ENCODE measurements around the gene ZDHHC14. TPM values are rescaled to one million over a fixed set of nuclear protein-coding genes. Genes with fewer than 3 reads are reported as not detected.

Gene ZDHHC14
- total RNA-seq, 1 experiment from 2014 or later = 1.7 TPM

GRCh38 chr6:157614026-157614568 lies 233.1 kb downstream of the ZDHHC14 start:
- no CpG with 5 or more reads among the region's 5 CpGs for WGBS (ENCODE audit: extremely low coverage, insufficient read length, low lambda C conversion rate)
- H3T11ph ChIP-seq (ENCODE audit: low read length) = no peak overlapping the region
- no peak overlapping the region for H2BK20ac ChIP-seq (ENCODE audit: low read depth, low read length, poor library complexity, severe bottlenecking)
- H4K5ac ChIP-seq (ENCODE audit: insufficient read length, low read depth, low read length) = no peak overlapping the region
- H3K9me3 ChIP-seq (ENCODE audit: control insufficient read depth, low read depth, low read length) = no peaks in the 10 kb centered on the region
- H3K23me2 ChIP-seq (ENCODE audit: insufficient read length, low read depth, low read length, poor library complexity, severe bottlenecking) = no peaks in the 10 kb centered on the region
- H3K27me3 ChIP-seq (ENCODE audit: insufficient read depth, low read length) = no peaks in the 10 kb centered on the region
- H3K4me1 Mint-ChIP-seq = peaks cover 8 to 12% of the 10 kb centered on the region in 2 experiments
- H3K79me1 ChIP-seq (ENCODE audit: insufficient read depth, low read depth, low read length, poor library complexity, severe bottlenecking) = no peaks in the 10 kb centered on the region
- DNase-seq = no peak
- peaks cover 3% of the 10 kb centered on the region; the same call in 1 of the 2 replicates for H3K4me1 ChIP-seq (ENCODE audit: insufficient read depth, low read length)
- no peak overlapping the region for H3K4ac ChIP-seq (ENCODE audit: low read depth, low read length)
- no peak overlapping the region for H2BK12ac ChIP-seq (ENCODE audit: insufficient read length, low read depth, low read length)
- H4K8ac ChIP-seq (replicated peaks; ENCODE audit: insufficient read length, low read depth, low read length) = no peak overlapping the region
- H3K4me3 Mint-ChIP-seq = no peak overlapping the region
- no peak overlapping the region for H3K27ac ChIP-seq (ENCODE audit: insufficient read length, low read depth, low read length)
- H2BK15ac ChIP-seq (ENCODE audit: low read depth, low read length) = no peak overlapping the region
- H3K18ac ChIP-seq (ENCODE audit: insufficient read length, low read depth, low read length) = no peak overlapping the region
- TF ChIP-seq CTCF (conservative IDR thresholded peaks at IDR 0.05) = 0 out of 3 replicates have a peak, but pooled peaks have one; percentile 18
- H3K9ac ChIP-seq (ENCODE audit: extremely low read depth, insufficient read length, low read length) = no peak overlapping the region
- no peak overlapping the region for H2BK120ac ChIP-seq (ENCODE audit: low read depth, low read length, poor library complexity, severe bottlenecking)
- H3K14ac ChIP-seq (ENCODE audit: insufficient read depth, low read length) = no peak overlapping the region
- H3K27me3 Mint-ChIP-seq (ENCODE audit: low read depth) = no peaks in the 10 kb centered on the region; the same call in 1 of the 2 replicates
- no peak overlapping the region for H4K91ac ChIP-seq (ENCODE audit: insufficient read length, low read depth, low read length)
- peak overlapping the region in 1 of 3 experiments; percentile 47; a peak in 3 of 7 replicates for H3K27ac Mint-ChIP-seq
- no peak overlapping the region for H3K4me2 ChIP-seq (ENCODE audit: insufficient read depth, insufficient read length, low read length)
- H3K36me3 Mint-ChIP-seq (ENCODE audit: insufficient read depth in 1 of 3, low read depth in 3 of 3) = no peaks in the 10 kb centered on the region
- H3K79me2 ChIP-seq (ENCODE audit: insufficient read depth, low read length) = no peaks in the 10 kb centered on the region
- no peak overlapping the region for H3K23ac ChIP-seq (ENCODE audit: insufficient read length, low read depth, low read length)
- H2AFZ ChIP-seq (ENCODE audit: low read length) = no peak overlapping the region
- no peaks in the 10 kb centered on the region for H3K9me3 Mint-ChIP-seq
- H2BK5ac ChIP-seq (ENCODE audit: insufficient read length, low read length) = no peak overlapping the region
- no peaks in the 10 kb centered on the region for H4K20me1 ChIP-seq (ENCODE audit: control insufficient read depth, insufficient read depth, insufficient read length)
- no peak overlapping the region for H2AK5ac ChIP-seq (ENCODE audit: insufficient read length, low read length)
- no peak overlapping the region for H3K56ac ChIP-seq (ENCODE audit: insufficient read length, low read depth, low read length)

Measured in H9 (cell line).